Measurements from ENCODE around the gene C1orf116.

Gene C1orf116

DNA sequence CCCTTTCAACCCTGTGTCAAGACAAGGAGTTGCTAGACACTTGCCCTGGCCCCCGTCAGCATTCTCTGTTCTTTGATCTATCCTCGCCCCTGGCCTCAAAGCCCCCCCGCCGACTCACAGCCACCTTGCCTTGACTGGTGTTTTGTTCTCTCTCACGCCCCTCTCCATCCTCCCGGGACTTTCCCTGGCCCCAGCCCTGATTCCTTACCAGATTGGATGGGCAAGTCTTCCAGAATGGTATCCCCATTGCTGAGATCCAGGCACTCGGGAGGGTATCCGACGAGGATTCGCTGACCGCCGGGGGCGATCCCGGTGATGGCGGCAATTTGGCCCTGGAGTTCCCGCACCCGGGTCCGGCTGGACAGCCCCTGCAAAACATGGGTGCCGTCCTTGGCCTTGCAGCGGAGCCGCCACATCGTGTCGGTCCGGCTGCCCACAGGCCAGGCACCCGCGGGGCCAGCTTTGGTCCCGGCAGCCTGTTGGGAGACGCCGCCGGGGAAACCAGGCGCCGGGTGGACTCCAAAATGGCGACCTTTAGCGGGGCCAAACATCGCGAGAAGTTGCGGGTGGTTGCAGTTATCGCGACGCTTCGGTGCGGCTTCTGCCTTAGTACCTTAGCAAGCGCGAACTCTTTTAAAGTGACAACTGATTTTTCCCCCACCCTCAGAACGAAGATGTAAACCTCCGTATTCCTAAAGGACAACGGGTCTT lies 18.1 kb upstream of the C1orf116 start (continued):
- peak; percentile 66; the same call in 1 of the 2 replicates for TF ChIP-seq SCRT2 (tag by site-specific recombination; IDR thresholded peaks at IDR 0.05)
- TF ChIP-seq ZNF19 (tag by site-specific recombination; IDR thresholded peaks at IDR 0.05; ENCODE audit: low read depth): no peak
- TF ChIP-seq ZNF571 (tag by site-specific recombination; IDR thresholded peaks at IDR 0.05): no peak
- TF ChIP-seq SETDB1 (IDR thresholded peaks at IDR 0.05; ENCODE audit: insufficient read length, low read length): no peak
- TF ChIP-seq ZNF670 (tag by site-specific recombination; IDR thresholded peaks at IDR 0.05; ENCODE audit: low read depth): no peak
- no peak for TF ChIP-seq ZNF530 (tag by site-specific recombination; IDR thresholded peaks at IDR 0.05; ENCODE audit: low read depth)
- TF ChIP-seq ZNF426 (tag by site-specific recombination; IDR thresholded peaks at IDR 0.05): no peak
- TF ChIP-seq ZNF37A (tag by site-specific recombination; IDR thresholded peaks at IDR 0.05): no peak
- no peak for TF ChIP-seq ZNF488 (tag by site-specific recombination; IDR thresholded peaks at IDR 0.05)
- TF ChIP-seq, protein P1, sequence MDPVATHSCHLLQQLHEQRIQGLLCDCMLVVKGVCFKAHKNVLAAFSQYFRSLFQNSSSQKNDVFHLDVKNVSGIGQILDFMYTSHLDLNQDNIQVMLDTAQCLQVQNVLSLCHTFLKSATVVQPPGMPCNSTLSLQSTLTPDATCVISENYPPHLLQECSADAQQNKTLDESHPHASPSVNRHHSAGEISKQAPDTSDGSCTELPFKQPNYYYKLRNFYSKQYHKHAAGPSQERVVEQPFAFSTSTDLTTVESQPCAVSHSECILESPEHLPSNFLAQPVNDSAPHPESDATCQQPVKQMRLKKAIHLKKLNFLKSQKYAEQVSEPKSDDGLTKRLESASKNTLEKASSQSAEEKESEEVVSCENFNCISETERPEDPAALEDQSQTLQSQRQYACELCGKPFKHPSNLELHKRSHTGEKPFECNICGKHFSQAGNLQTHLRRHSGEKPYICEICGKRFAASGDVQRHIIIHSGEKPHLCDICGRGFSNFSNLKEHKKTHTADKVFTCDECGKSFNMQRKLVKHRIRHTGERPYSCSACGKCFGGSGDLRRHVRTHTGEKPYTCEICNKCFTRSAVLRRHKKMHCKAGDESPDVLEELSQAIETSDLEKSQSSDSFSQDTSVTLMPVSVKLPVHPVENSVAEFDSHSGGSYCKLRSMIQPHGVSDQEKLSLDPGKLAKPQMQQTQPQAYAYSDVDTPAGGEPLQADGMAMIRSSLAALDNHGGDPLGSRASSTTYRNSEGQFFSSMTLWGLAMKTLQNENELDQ (tag by site-specific recombination; IDR thresholded peaks at IDR 0.05; ENCODE audit: low read depth): no peak
- no peak for TF ChIP-seq KLF1 (tag by site-specific recombination; IDR thresholded peaks at IDR 0.05)
- TF ChIP-seq ZNF184 (tag by site-specific recombination; IDR thresholded peaks at IDR 0.05): no peak
- TF ChIP-seq ZBTB17 (tag by site-specific recombination; IDR thresholded peaks at IDR 0.05): peak; percentile 40
- peak; percentile 57; the same call in 1 of the 2 replicates for TF ChIP-seq ZNF10 (tag by site-specific recombination; IDR thresholded peaks at IDR 0.05)
- TF ChIP-seq ZNF544 (tag by site-specific recombination; IDR thresholded peaks at IDR 0.05): no peak
- TF ChIP-seq ZNF660 (tag by site-specific recombination; IDR thresholded peaks at IDR 0.05): no peak
- TF ChIP-seq PRDM6 (tag by site-specific recombination; IDR thresholded peaks at IDR 0.05): no peak
- TF ChIP-seq, protein P2, sequence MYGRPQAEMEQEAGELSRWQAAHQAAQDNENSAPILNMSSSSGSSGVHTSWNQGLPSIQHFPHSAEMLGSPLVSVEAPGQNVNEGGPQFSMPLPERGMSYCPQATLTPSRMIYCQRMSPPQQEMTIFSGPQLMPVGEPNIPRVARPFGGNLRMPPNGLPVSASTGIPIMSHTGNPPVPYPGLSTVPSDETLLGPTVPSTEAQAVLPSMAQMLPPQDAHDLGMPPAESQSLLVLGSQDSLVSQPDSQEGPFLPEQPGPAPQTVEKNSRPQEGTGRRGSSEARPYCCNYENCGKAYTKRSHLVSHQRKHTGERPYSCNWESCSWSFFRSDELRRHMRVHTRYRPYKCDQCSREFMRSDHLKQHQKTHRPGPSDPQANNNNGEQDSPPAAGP (tag by site-specific recombination; IDR thresholded peaks at IDR 0.05): peak; percentile 67; the same call in 1 of the 2 replicates
- peak; percentile 28; the same call in 1 of the 2 replicates for TF ChIP-seq ZBTB8A (tag by site-specific recombination; IDR thresholded peaks at IDR 0.05)
- TF ChIP-seq ZNF239 (tag by site-specific recombination; IDR thresholded peaks at IDR 0.05): no peak
- no peak for TF ChIP-seq ZNF704 (tag by site-specific recombination; IDR thresholded peaks at IDR 0.05)
- TF ChIP-seq ZNF624 (tag by site-specific recombination; IDR thresholded peaks at IDR 0.05): no peak
- TF ChIP-seq ZNF654 (tag by site-specific recombination; IDR thresholded peaks at IDR 0.05; ENCODE audit: low read depth): no peak
- TF ChIP-seq, protein P3, sequence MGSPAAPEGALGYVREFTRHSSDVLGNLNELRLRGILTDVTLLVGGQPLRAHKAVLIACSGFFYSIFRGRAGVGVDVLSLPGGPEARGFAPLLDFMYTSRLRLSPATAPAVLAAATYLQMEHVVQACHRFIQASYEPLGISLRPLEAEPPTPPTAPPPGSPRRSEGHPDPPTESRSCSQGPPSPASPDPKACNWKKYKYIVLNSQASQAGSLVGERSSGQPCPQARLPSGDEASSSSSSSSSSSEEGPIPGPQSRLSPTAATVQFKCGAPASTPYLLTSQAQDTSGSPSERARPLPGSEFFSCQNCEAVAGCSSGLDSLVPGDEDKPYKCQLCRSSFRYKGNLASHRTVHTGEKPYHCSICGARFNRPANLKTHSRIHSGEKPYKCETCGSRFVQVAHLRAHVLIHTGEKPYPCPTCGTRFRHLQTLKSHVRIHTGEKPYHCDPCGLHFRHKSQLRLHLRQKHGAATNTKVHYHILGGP (tag by site-specific recombination; IDR thresholded peaks at IDR 0.05): no peak
- no peak for TF ChIP-seq PRDM4 (tag by site-specific recombination; IDR thresholded peaks at IDR 0.05)
- TF ChIP-seq ZNF449 (tag by site-specific recombination; IDR thresholded peaks at IDR 0.05): no peak
- TF ChIP-seq ZNF341 (tag by site-specific recombination; IDR thresholded peaks at IDR 0.05; ENCODE audit: low read depth): peak; percentile 41; the same call in 1 of the 2 replicates
- TF ChIP-seq GFI1B (tag by site-specific recombination; IDR thresholded peaks at IDR 0.05): no peak

Data from HEK293 (cell line).